ENCODE measurements around the gene AHCTF1. TPM values are rescaled to one million over a fixed set of nuclear protein-coding genes. Genes with fewer than 3 reads are reported as not detected.
A peak's percentile ranks its signal among the peaks of the same experiment; 100 is the strongest.

Gene AHCTF1
- total RNA-seq, 1 donor from 2014 or later = 20.8 TPM

DNA sequence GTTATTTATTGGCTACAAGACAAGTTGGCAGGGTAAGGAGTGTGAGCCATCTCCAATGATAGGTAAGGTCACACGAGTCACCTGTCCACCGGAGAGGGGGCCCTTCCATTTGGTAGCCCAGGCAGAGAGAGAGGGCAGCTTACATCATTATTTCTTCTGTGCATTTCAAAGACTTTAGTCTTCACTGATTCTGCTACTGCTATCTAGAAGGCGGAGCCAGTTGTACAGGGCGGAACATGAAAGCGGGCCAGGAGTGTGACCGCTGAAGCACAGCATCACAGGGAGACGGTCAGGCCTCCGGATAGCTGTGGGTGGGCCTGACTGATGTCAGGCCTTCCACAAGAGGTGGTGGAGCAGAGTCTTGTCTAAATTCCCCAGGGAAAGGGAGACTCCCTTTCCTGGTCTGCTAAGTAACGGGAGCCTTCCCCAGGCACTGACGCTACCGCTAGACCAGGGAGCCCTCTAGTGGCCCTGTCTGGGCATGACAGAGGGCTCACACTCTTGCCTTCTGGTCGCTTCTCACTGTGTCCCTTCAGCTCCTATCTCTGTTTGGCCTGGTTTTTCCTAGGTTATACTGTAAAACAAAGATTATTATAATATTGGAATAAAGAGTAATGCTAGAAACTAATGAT is 39.5 kb upstream of the AHCTF1 start:
- intact Hi-C loops (cut with micrococcal nuclease) = no loop called here
- peaks cover 21% of the 10 kb centered on the region for H3K9me3 ChIP-seq (replicated peaks)
- H3K36me3 ChIP-seq = no peaks in the 10 kb centered on the region
- H3K4me1 ChIP-seq = no peaks in the 10 kb centered on the region
- H3K4me3 ChIP-seq = peak overlapping the region; percentile 33
- H3K27ac ChIP-seq (replicated peaks) = no peak overlapping the region
- peak; percentile 61 for DNase-seq
- no peaks in the 10 kb centered on the region for H3K27me3 ChIP-seq (ENCODE audit: low read depth)
- TF ChIP-seq, protein P1, sequence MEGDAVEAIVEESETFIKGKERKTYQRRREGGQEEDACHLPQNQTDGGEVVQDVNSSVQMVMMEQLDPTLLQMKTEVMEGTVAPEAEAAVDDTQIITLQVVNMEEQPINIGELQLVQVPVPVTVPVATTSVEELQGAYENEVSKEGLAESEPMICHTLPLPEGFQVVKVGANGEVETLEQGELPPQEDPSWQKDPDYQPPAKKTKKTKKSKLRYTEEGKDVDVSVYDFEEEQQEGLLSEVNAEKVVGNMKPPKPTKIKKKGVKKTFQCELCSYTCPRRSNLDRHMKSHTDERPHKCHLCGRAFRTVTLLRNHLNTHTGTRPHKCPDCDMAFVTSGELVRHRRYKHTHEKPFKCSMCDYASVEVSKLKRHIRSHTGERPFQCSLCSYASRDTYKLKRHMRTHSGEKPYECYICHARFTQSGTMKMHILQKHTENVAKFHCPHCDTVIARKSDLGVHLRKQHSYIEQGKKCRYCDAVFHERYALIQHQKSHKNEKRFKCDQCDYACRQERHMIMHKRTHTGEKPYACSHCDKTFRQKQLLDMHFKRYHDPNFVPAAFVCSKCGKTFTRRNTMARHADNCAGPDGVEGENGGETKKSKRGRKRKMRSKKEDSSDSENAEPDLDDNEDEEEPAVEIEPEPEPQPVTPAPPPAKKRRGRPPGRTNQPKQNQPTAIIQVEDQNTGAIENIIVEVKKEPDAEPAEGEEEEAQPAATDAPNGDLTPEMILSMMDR (IDR thresholded peaks at IDR 0.05; ENCODE audit: borderline replicate concordance) = peak; percentile 88

- Histone ChIP-seq H3K27me3 (ENCODE audit: low read depth) (no peaks in the 10 kb centered on the region), H3K36me3 (no peaks in the 10 kb centered on the region), H3K4me1 (no peaks in the 10 kb centered on the region), H3K27ac (replicated peaks) (no peak overlapping the region), H3K9me3 (replicated peaks) (peaks cover 16% of the 10 kb centered on the region), H3K4me3 (no peak overlapping the region)
- TF ChIP-seq, protein P1 (IDR thresholded peaks at IDR 0.05; ENCODE audit: borderline replicate concordance) = no peak
- no peak for DNase-seq
- intact Hi-C loops (cut with micrococcal nuclease) = no loop called here
These were observed 37.9 kb upstream of the AHCTF1 start for GRCh38 chr1:246969621-246970020.

DNA sequence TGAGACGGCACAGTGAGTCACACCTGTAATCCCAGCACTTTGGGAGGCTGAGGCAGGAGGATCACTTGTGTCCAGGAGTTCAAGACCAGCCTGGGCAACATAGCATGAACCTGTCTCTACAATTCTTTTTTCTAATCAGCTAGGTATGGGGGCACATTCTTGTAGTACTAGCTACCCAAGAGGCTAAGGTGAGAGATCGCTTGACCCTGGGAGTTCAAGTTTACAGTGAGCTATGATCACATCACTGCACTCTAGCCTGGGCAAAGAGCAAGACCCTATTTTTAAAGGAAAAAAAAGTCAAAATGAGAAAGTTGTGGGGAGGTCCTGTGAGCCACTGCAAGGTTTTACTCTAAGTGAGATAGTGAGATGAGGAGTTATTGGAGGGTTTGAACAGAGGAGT is 34.8 kb upstream of the AHCTF1 start:
- Histone ChIP-seq H3K9me3 (replicated peaks) (peaks cover 16% of the 10 kb centered on the region), H3K36me3 (no peaks in the 10 kb centered on the region), H3K4me3 (no peak overlapping the region), H3K4me1 (no peaks in the 10 kb centered on the region), H3K27ac (replicated peaks) (no peak overlapping the region), H3K27me3 (ENCODE audit: low read depth) (no peaks in the 10 kb centered on the region)
- TF ChIP-seq, protein P1 (IDR thresholded peaks at IDR 0.05; ENCODE audit: borderline replicate concordance) = no peak
- intact Hi-C loops (cut with micrococcal nuclease) = no loop called here
- no peak for DNase-seq

DNA sequence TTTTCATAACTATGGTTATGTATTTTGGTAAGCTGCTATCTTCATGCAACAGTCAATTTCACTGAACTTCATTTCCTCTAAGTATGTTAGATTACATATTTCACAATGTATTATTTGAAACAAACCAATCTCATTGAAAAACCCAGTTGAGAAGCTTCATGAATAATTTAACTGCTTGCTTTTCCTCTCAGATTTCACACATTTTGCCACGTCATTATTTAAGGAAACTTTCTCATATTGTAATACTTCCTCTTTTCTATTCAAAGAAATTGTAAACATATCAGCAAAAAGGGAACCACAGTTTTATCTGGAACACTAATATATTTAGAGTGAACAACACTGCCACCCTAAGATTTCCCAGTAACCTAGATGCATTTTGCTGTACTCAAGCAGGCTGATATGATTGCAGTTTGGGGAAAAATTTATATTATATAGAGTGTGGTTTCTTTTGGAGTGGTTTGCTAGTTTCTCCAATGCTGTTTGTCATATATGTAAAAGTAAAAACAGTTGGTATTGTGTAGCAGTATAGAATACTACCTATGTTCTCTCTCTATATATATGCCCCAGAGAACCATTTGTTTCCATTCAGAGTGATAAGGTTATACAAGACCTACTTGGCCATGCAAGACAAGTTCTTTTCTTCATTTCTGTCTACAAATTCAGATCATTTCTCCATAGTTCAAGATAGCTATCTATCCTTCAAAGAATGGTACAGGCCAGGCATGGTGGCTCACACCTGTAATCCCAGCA is 28.4 kb upstream of the AHCTF1 start:
- Histone ChIP-seq H3K4me1 (no peaks in the 10 kb centered on the region), H3K27me3 (ENCODE audit: low read depth) (no peaks in the 10 kb centered on the region), H3K27ac (replicated peaks) (no peak overlapping the region), H3K36me3 (no peaks in the 10 kb centered on the region), H3K4me3 (no peak overlapping the region), H3K9me3 (replicated peaks) (no peaks in the 10 kb centered on the region)
- no peak for DNase-seq
- TF ChIP-seq, protein P1 (IDR thresholded peaks at IDR 0.05; ENCODE audit: borderline replicate concordance) = peak; percentile 31
- intact Hi-C loops (cut with micrococcal nuclease) = no loop called here

DNA sequence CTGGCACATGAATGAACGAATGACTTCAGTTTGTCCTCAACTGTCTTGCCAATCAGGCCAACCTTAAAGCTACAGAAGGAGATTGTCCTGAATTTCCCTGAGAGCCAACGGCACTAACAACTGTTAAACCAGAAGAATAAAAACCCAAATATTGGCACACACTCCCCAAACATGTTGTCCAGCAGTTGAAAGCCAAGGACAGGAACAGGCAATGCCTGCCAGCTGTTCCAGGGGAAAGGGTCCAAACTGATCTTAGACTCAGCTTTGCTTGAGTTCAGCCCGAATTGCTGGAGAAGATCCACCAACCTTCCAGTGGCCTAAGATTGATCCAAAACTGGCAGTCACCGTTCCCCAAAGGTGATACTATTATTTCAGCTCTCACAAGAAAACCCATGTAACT is 22.4 kb upstream of the AHCTF1 start:
- intact Hi-C loops (cut with micrococcal nuclease) = no loop called here
- Histone ChIP-seq H3K4me3 (no peak overlapping the region), H3K27me3 (ENCODE audit: low read depth) (no peaks in the 10 kb centered on the region), H3K27ac (replicated peaks) (no peak overlapping the region), H3K9me3 (replicated peaks) (no peaks in the 10 kb centered on the region), H3K36me3 (no peaks in the 10 kb centered on the region), H3K4me1 (peaks cover under 1% of the 10 kb centered on the region)
- TF ChIP-seq, protein P1 (IDR thresholded peaks at IDR 0.05; ENCODE audit: borderline replicate concordance) = no peak
- no peak for DNase-seq

Measured in left ventricle myocardium inferior (tissue), 1 donor.